ENCODE measurements around the gene DEDD. TPM values are rescaled to one million over a fixed set of nuclear protein-coding genes. Genes with fewer than 3 reads are reported as not detected.

Gene DEDD
- total and polyA plus RNA-seq, 2 of the 13 experiments (the other 11 are each of a cell fraction or from before 2014, with no cell fraction given): 12.6 to 27.8 TPM

- TF ChIP-seq MYC (CRISPR knock-in tag; IDR thresholded peaks at IDR 0.05; ENCODE audit: borderline replicate concordance) (peak; percentile 87; the same call in 1 of the 2 replicates), ZNF138 (CRISPR knock-in tag; IDR thresholded peaks at IDR 0.05; ENCODE audit: low read depth) (0 out of 2 replicates have a peak, but pooled peaks have one; percentile 53), KLF6 (CRISPR knock-in tag; IDR thresholded peaks at IDR 0.05) (0 out of 2 replicates have a peak, but pooled peaks have one; percentile 57), ZBTB7B (CRISPR knock-in tag; IDR thresholded peaks at IDR 0.05) (no peak; the same call in none of the 2 replicates), HMG20B (CRISPR knock-in tag; conservative IDR thresholded peaks at IDR 0.05) (no peak), MAFG (CRISPR knock-in tag; IDR thresholded peaks at IDR 0.05) (no peak), ZBTB20 (CRISPR knock-in tag; IDR thresholded peaks at IDR 0.05; ENCODE audit: borderline replicate concordance, low read depth) (peak; percentile 40; the same call in 1 of the 2 replicates), U2AF1 (optimal IDR thresholded peaks at IDR 0.05; ENCODE audit: low read depth, low read length) (no peak), ZNF383 (CRISPR knock-in tag; IDR thresholded peaks at IDR 0.05; ENCODE audit: borderline replicate concordance) (no peak), MAFF (IDR thresholded peaks at IDR 0.05; ENCODE audit: low read depth, low read length) (no peak), FOXC1 (CRISPR knock-in tag; IDR thresholded peaks at IDR 0.05; ENCODE audit: borderline replicate concordance) (peak; percentile 89; the same call in 1 of the 2 replicates), ZNF574 (CRISPR knock-in tag; IDR thresholded peaks at IDR 0.05) (peak; percentile 90), BHLHE40 (IDR thresholded peaks at IDR 0.05; ENCODE audit: low read length) (no peak), PBX3 (CRISPR knock-in tag; IDR thresholded peaks at IDR 0.05; ENCODE audit: borderline replicate concordance) (no peak), ZNF720 (CRISPR knock-in tag; IDR thresholded peaks at IDR 0.05) (no peak), ZFP36L2 (CRISPR knock-in tag; IDR thresholded peaks at IDR 0.05) (no peak; the same call in 1 of the 2 replicates), ARHGAP35 (CRISPR knock-in tag; IDR thresholded peaks at IDR 0.05; ENCODE audit: borderline replicate concordance) (peak; percentile 84; the same call in 1 of the 2 replicates), ZNF576 (CRISPR knock-in tag; IDR thresholded peaks at IDR 0.05) (no peak), ELF1 (CRISPR knock-in tag; IDR thresholded peaks at IDR 0.05) (peak; percentile 70), ZSCAN12 (CRISPR knock-in tag; IDR thresholded peaks at IDR 0.05) (no peak), ZNF564 (CRISPR knock-in tag; IDR thresholded peaks at IDR 0.05) (no peak), SALL1 (CRISPR knock-in tag; IDR thresholded peaks at IDR 0.05) (peak; percentile 84), ZBTB10 (CRISPR knock-in tag; IDR thresholded peaks at IDR 0.05; ENCODE audit: borderline replicate concordance) (peak; percentile 56; the same call in 1 of the 2 replicates), ZNF879 (CRISPR knock-in tag; IDR thresholded peaks at IDR 0.05) (no peak)
These were observed 14.5 kb downstream of the DEDD start, which contains the start of the genes NIT1 and PFDN2 (continued) for GRCh38 chr1:161117759-161118581.

Measured in HepG2 (cell line).